ENCODE results near the gene TRMT10B. TPM values are rescaled to one million over a fixed set of nuclear protein-coding genes. Genes with fewer than 3 reads are reported as not detected.

TRMT10B gene
- total RNA-seq, 1 donor from 2014 or later, result 8.8 TPM

DNA sequence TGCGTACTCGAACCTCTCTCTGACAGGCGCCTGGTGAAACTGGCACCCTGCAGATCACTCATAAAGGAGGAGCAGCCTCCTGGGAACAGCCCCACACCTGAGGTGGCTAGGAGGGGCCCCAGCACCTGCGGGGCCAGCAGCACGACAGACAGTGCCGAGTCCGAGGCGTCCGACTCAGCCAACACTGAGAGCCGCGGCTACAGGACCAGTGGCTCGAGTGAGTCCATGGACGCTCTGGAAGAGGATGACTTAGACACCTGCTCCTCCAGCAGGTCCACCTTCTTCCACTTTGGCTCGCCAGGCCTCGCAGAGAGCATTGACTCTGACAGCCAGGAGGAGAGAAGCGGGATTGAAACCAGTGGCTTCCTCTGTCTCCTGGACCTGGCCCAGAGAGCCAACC is 13.5 kb upstream of the TRMT10B start:
- peaks cover 3% of the 10 kb centered on the region for H3K27me3 ChIP-seq (ENCODE audit: low read depth)
- ATAC-seq, result no peak
- no peaks in the 10 kb centered on the region for H3K36me3 ChIP-seq
- H3K4me1 ChIP-seq, result no peaks in the 10 kb centered on the region
- H3K27ac ChIP-seq, result no peak overlapping the region
- intact Hi-C loops (cut with DNase I), result no loop called here
- TF ChIP-seq CTCF (IDR thresholded peaks at IDR 0.05), result no peak
- no peak overlapping the region for H3K4me3 ChIP-seq
- no peaks in the 10 kb centered on the region for H3K9me3 ChIP-seq
- DNase-seq, result no peak

- no peaks in the 10 kb centered on the region for H3K4me1 ChIP-seq
- H3K27me3 ChIP-seq (ENCODE audit: low read depth), result peaks cover 3% of the 10 kb centered on the region
- intact Hi-C loops (cut with DNase I), result no loop called here
- no peaks in the 10 kb centered on the region for H3K36me3 ChIP-seq
- ATAC-seq (no peak), DNase-seq (no peak)
- H3K4me3 ChIP-seq, result no peak overlapping the region
- TF ChIP-seq CTCF (IDR thresholded peaks at IDR 0.05), result no peak
- H3K27ac ChIP-seq, result no peak overlapping the region
- no peaks in the 10 kb centered on the region for H3K9me3 ChIP-seq
Measured at GRCh38 chr9:37740631-37741328, 12.8 kb upstream of the TRMT10B start.

- DNase-seq (no peak), ATAC-seq (no peak)
- TF ChIP-seq CTCF (IDR thresholded peaks at IDR 0.05), result no peak
- Histone ChIP-seq H3K9me3 (no peaks in the 10 kb centered on the region), H3K27ac (no peak overlapping the region), H3K27me3 (ENCODE audit: low read depth) (no peaks in the 10 kb centered on the region), H3K4me1 (no peaks in the 10 kb centered on the region), H3K4me3 (no peak overlapping the region), H3K36me3 (no peaks in the 10 kb centered on the region)
- intact Hi-C loops (cut with DNase I), result no loop called here
Measured at GRCh38 chr9:37745970-37746369, 7.6 kb upstream of the TRMT10B start.

GRCh38 chr9:37746448-37747270 is 6.9 kb upstream of the TRMT10B start:
- intact Hi-C loops (cut with DNase I), result no loop called here
- Histone ChIP-seq H3K9me3 (no peaks in the 10 kb centered on the region), H3K36me3 (no peaks in the 10 kb centered on the region), H3K4me1 (no peaks in the 10 kb centered on the region), H3K27ac (no peak overlapping the region), H3K4me3 (no peak overlapping the region), H3K27me3 (ENCODE audit: low read depth) (no peaks in the 10 kb centered on the region)
- DNase-seq (no peak), ATAC-seq (peak in 1 of 2 donors; percentile 24)
- no peak for TF ChIP-seq CTCF (IDR thresholded peaks at IDR 0.05)

GRCh38 chr9:37747271-37747753 is 6.3 kb upstream of the TRMT10B start:
- no peaks in the 10 kb centered on the region for H3K9me3 ChIP-seq
- H3K4me3 ChIP-seq, result no peak overlapping the region
- intact Hi-C loops (cut with DNase I), result no loop called here
- H3K27me3 ChIP-seq (ENCODE audit: low read depth), result no peaks in the 10 kb centered on the region
- TF ChIP-seq CTCF (IDR thresholded peaks at IDR 0.05), result peak; percentile 94
- ATAC-seq (peak; percentile 72 to 91), DNase-seq (no peak)
- no peaks in the 10 kb centered on the region for H3K4me1 ChIP-seq
- H3K36me3 ChIP-seq, result no peaks in the 10 kb centered on the region
- H3K27ac ChIP-seq, result no peak overlapping the region

Measured in lower lobe of right lung (tissue), 2 donors.